ENCODE results near the gene CLDND1. TPM values are rescaled to one million over a fixed set of nuclear protein-coding genes. Genes with fewer than 3 reads are reported as not detected.

CLDND1 gene
- 83.8 and 97.7 TPM in 2 replicates for total RNA-seq

GRCh38 chr3:98522544-98523281, at the start of gene CLDND1:
CLDND1 (minus strand) TSS chr3:98522902; CDS start chr3:98521424, 1,478 bp downstream.

GRCh38 chr3:98531622-98532274, 9.0 kb upstream of the CLDND1 start, which contains the start of gene GPR15:
GPR15 (plus strand) TSS chr3:98531978; CDS start chr3:98532034, 56 bp downstream.

DNA sequence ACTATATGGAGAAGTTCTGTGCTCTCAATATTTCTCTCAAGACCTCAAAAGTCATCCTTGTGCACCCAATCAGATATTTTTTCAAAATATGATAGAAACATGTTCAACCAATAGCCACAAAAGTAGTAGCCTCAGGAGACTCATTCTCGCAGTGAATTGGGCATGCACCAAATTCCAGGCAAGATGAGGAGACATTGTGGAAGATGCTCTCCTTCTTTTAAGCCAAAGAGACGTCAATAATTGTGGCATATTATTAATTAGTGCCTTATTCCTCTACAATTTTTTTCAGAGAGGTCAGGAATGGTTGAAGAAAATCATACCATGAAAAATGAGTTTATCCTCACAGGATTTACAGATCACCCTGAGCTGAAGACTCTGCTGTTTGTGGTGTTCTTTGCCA, 25.3 kb downstream of the CLDND1 start, which contains the start of gene OR5K2:
OR5K2 (plus strand) TSS at position 301 of the 400 bp plus-strand sequence; CDS start at position 301, 0 bp downstream.

Other genes with a start within 250 kb of the CLDND1 start
- not detected in 2 replicates for gene OR5H2, start 240.4 kb downstream of the CLDND1 start, total RNA-seq
- not detected in 2 replicates for gene OR5K4, start 169.0 kb downstream of the CLDND1 start, total RNA-seq
- gene OR5K3, start 132.2 kb downstream of the CLDND1 start, total RNA-seq: not detected in 2 replicates
- not detected in 2 replicates for gene OR5K1, start 59.7 kb downstream of the CLDND1 start, total RNA-seq
- not detected in 2 replicates for gene OR5K2, start 25.2 kb downstream of the CLDND1 start, total RNA-seq
- gene GPR15, start 9.1 kb upstream of the CLDND1 start, total RNA-seq: not detected in 2 replicates
- 48.4 and 51.7 TPM in 2 replicates for gene CPOX, start 70.7 kb upstream of the CLDND1 start, total RNA-seq
- gene ST3GAL6, start 240.4 kb upstream of the CLDND1 start, total RNA-seq: 10.7 and 20.6 TPM in 2 replicates